ENCODE measurements around the gene ATP6V0A4. TPM values are rescaled to one million over a fixed set of nuclear protein-coding genes. Genes with fewer than 3 reads are reported as not detected.

ATP6V0A4 gene
- polyA plus RNA-seq, 1 of the 3 experiments (the other 2 are of a cell fraction), result not detected

- H3F3A ChIP-seq (replicated peaks; ENCODE audit: insufficient read depth), result no peaks in the 10 kb centered on the region
- no peak overlapping the region for H3K4me2 ChIP-seq
- H2AFZ ChIP-seq (ENCODE audit: low read depth), result no peak overlapping the region
- TF ChIP-seq ELF1 (IDR thresholded peaks at IDR 0.05), result no peak
- TF ChIP-seq CTCF (IDR thresholded peaks at IDR 0.05), result no peak
- TF ChIP-seq FOSL2 (IDR thresholded peaks at IDR 0.05; ENCODE audit: borderline replicate concordance, low read depth), result no peak
- no peak for TF ChIP-seq REST (IDR thresholded peaks at IDR 0.05; ENCODE audit: low read depth, low read length)
- TF ChIP-seq ZBTB33 (IDR thresholded peaks at IDR 0.05; ENCODE audit: borderline replicate concordance, low read depth), result no peak
- TF ChIP-seq FOXM1 (IDR thresholded peaks at IDR 0.05; ENCODE audit: low read depth), result no peak
- ChIA-PET CTCF (no interaction called here), POLR2A (no interaction called here)
- no peaks in the 10 kb centered on the region for H3K9me2 ChIP-seq
- H3K36me3 ChIP-seq (replicated peaks in 1 of 2; ENCODE audit: control insufficient read depth in 1 of 2, insufficient read depth in 2 of 2, low read length in 1 of 2), result no peaks in the 10 kb centered on the region
- DNase-seq, result no peak
- no peaks in the 10 kb centered on the region for H3K79me2 ChIP-seq (ENCODE audit: insufficient read depth)
- no peak overlapping the region for H3K9ac ChIP-seq
- H4K20me1 ChIP-seq (ENCODE audit: insufficient read depth), result no peaks in the 10 kb centered on the region
- H3K27ac ChIP-seq (ENCODE audit: low read depth in 2 of 2, low read length in 1 of 2), result no peak overlapping the region
- WGBS (ENCODE audit: low lambda C conversion rate), result 50% methylated on average over 4 of the region's 4 CpGs
- H3K4me1 ChIP-seq (ENCODE audit: control insufficient read depth in 1 of 2, insufficient read depth in 2 of 2, low read depth in 1 of 2, low read length in 1 of 2), result no peaks in the 10 kb centered on the region
- no peaks in the 10 kb centered on the region for H3K27me3 ChIP-seq (ENCODE audit: insufficient read depth)
- H3K9me3 ChIP-seq, result 0 out of 2 replicates have a peak, but pooled peaks cover 3% of the 10 kb centered on the region
- H3K4me3 ChIP-seq (ENCODE audit: low read depth in 2 of 2, low read length in 1 of 2), result no peak overlapping the region
Measured at GRCh38 chr7:138784692-138785091, 13.3 kb downstream of the ATP6V0A4 start.

GRCh38 chr7:138781004-138781403 is 17.0 kb downstream of the ATP6V0A4 start:
- ChIA-PET POLR2A (no interaction called here), CTCF (no interaction called here)
- Histone ChIP-seq H3K9ac (no peak overlapping the region), H4K20me1 (ENCODE audit: insufficient read depth) (no peaks in the 10 kb centered on the region), H3K9me2 (no peaks in the 10 kb centered on the region), H3K79me2 (ENCODE audit: insufficient read depth) (no peaks in the 10 kb centered on the region), H3K4me2 (no peak overlapping the region), H2AFZ (ENCODE audit: low read depth) (no peak overlapping the region), H3F3A (replicated peaks; ENCODE audit: insufficient read depth) (no peaks in the 10 kb centered on the region), H3K4me1 (ENCODE audit: control insufficient read depth in 1 of 2, insufficient read depth in 2 of 2, low read depth in 1 of 2, low read length in 1 of 2) (no peaks in the 10 kb centered on the region), H3K4me3 (ENCODE audit: low read depth in 2 of 2, low read length in 1 of 2) (no peak overlapping the region), H3K27ac (ENCODE audit: low read depth in 2 of 2, low read length in 1 of 2) (no peak overlapping the region), H3K36me3 (replicated peaks in 1 of 2; ENCODE audit: control insufficient read depth in 1 of 2, insufficient read depth in 2 of 2, low read length in 1 of 2) (no peaks in the 10 kb centered on the region), H3K27me3 (ENCODE audit: insufficient read depth) (no peaks in the 10 kb centered on the region), H3K9me3 (no peaks in the 10 kb centered on the region)
- WGBS (ENCODE audit: low lambda C conversion rate), result 30% methylated on average over 2 of the region's 2 CpGs
- no peak for TF ChIP-seq TCF12 (IDR thresholded peaks at IDR 0.05)
- no peak for DNase-seq
